Calu3 (cell line): Measurements from ENCODE around the gene ARVCF. TPM values are rescaled to one million over a fixed set of nuclear protein-coding genes. Genes with fewer than 3 reads are reported as not detected.

Experiments used
- BruUV-seq: library from RNA; stranded (reverse); fragments of 400-500 nt; replicated peaks from 2 replicates; lab custom pipeline; 2021; lab: Mats Ljungman, UMichigan
- CTCF ChIA-PET: fragments of 300-600 bp; sonication (Branson Sonifier 250); formaldehyde crosslinking; loops from one replicate; lab custom pipeline; 2022; ENCODE audit warnings: antibody characterized with exemption; lab: Charles Lee
- DNase-seq: peaks from one replicate; pipeline ENCODE4 v3.0.0; 2022
- H3K27ac Mint-ChIP-seq: one replicate; pipeline ENCODE4 v1.8.0; 2022; ENCODE audit warnings: mixed read lengths; ENCODE audit not compliant: unreplicated experiment
- H3K27me3 Mint-ChIP-seq: one replicate; pipeline ENCODE4 v1.8.0; 2022; ENCODE audit warnings: mixed read lengths; ENCODE audit not compliant: unreplicated experiment
- H3K36me3 Mint-ChIP-seq: one replicate; pipeline ENCODE4 v1.8.0; 2022; ENCODE audit warnings: mild to moderate bottlenecking, moderate library complexity, mixed read lengths; ENCODE audit not compliant: insufficient read depth, unreplicated experiment
- H3K4me1 Mint-ChIP-seq: one replicate; pipeline ENCODE4 v1.8.0; 2022; ENCODE audit warnings: mild to moderate bottlenecking, low read depth, mixed read lengths; ENCODE audit not compliant: unreplicated experiment
- H3K4me3 Mint-ChIP-seq: one replicate; pipeline ENCODE4 v1.8.0; 2022; ENCODE audit warnings: mild to moderate bottlenecking, low read depth, moderate library complexity, mixed read lengths; ENCODE audit not compliant: unreplicated experiment
- H3K9me3 Mint-ChIP-seq: one replicate; pipeline ENCODE4 v1.8.0; 2022; ENCODE audit warnings: low read depth, mixed read lengths; ENCODE audit not compliant: unreplicated experiment
- CTCF ChIP-seq: fragments of 200-600 bp; IDR thresholded peaks from one replicate; pipeline ENCODE4 v1.8.0; 2022; ENCODE audit warnings: antibody characterized with exemption; ENCODE audit not compliant: unreplicated experiment
- intact Hi-C: fragments of 100-400 bp; cut with micrococcal nuclease; formaldehyde crosslinking; loops from one replicate; pipeline ENCODE4 v1.10.0; 2022; ENCODE audit not compliant: unreplicated experiment
- total RNA-seq: library from RNA; stranded (reverse); gene quantifications from 2 replicates; pipeline ENCODE4 v1.2.3, GENCODE V29; 2022

The ARVCF gene
- total RNA-seq, 1 experiment from 2014 or later, result 19.7 TPM

GRCh38 chr22:20008221-20008995 lies 8.2 kb downstream of the ARVCF start:
- CTCF ChIA-PET, result no interaction called here
- H3K27me3 Mint-ChIP-seq, result no peaks in the 10 kb centered on the region
- H3K4me1 Mint-ChIP-seq, result no peaks in the 10 kb centered on the region
- peaks cover 6% of the 10 kb centered on the region for H3K9me3 Mint-ChIP-seq
- H3K36me3 Mint-ChIP-seq, result peaks cover 5% of the 10 kb centered on the region
- no peak for DNase-seq
- no peak for TF ChIP-seq CTCF
- no TSS peak for BruUV-seq
- H3K27ac Mint-ChIP-seq, result no peak overlapping the region
- intact Hi-C loops, result no loop called here
- no peak overlapping the region for H3K4me3 Mint-ChIP-seq

- peaks cover 10% of the 10 kb centered on the region for H3K9me3 Mint-ChIP-seq
These were observed 12.2 kb downstream of the ARVCF start for GRCh38 chr22:20004464-20004863.

GRCh38 chr22:20003304-20003703 lies 13.3 kb downstream of the ARVCF start:
- Mint-ChIP-seq H3K4me3 (no peak overlapping the region), H3K4me1 (no peaks in the 10 kb centered on the region), H3K9me3 (peaks cover 10% of the 10 kb centered on the region), H3K27me3 (no peaks in the 10 kb centered on the region), H3K27ac (no peak overlapping the region), H3K36me3 (peaks cover 5% of the 10 kb centered on the region)
- no peak for DNase-seq
- no TSS peak for BruUV-seq
- CTCF ChIA-PET, result no interaction called here
- no peak for TF ChIP-seq CTCF
- intact Hi-C loops, result no loop called here

More at GRCh38 chr22:20004464-20004863, 12.2 kb downstream of the ARVCF start:
- no TSS peak for BruUV-seq
- TF ChIP-seq CTCF, result no peak
- Mint-ChIP-seq H3K27me3 (no peaks in the 10 kb centered on the region), H3K36me3 (peaks cover 5% of the 10 kb centered on the region), H3K4me1 (no peaks in the 10 kb centered on the region), H3K27ac (no peak overlapping the region), H3K4me3 (no peak overlapping the region)
- intact Hi-C loops, result no loop called here
- CTCF ChIA-PET, result no interaction called here
- DNase-seq, result no peak

GRCh38 chr22:20002636-20003035 lies 14.0 kb downstream of the ARVCF start:
- H3K9me3 Mint-ChIP-seq, result peaks cover 10% of the 10 kb centered on the region
- no TSS peak for BruUV-seq
- no peaks in the 10 kb centered on the region for H3K27me3 Mint-ChIP-seq
- peaks cover 5% of the 10 kb centered on the region for H3K36me3 Mint-ChIP-seq
- no peaks in the 10 kb centered on the region for H3K4me1 Mint-ChIP-seq
- intact Hi-C loops, result no loop called here
- no peak overlapping the region for H3K27ac Mint-ChIP-seq
- DNase-seq, result no peak
- CTCF ChIA-PET, result no interaction called here
- H3K4me3 Mint-ChIP-seq, result no peak overlapping the region
- TF ChIP-seq CTCF, result no peak
